HG03558 (cell line): Measurements from ENCODE around the gene ELFN1.

Experiments
- ATAC-seq: cut with Tn5 transposase; IDR thresholded peaks from one replicate; pipeline ENCODE4 v1.9.1; 2021; ENCODE audit warnings: moderate number of reproducible peaks; ENCODE audit not compliant: unreplicated experiment; ENCODE audit errors: extremely low read depth

Gene ELFN1

DNA sequence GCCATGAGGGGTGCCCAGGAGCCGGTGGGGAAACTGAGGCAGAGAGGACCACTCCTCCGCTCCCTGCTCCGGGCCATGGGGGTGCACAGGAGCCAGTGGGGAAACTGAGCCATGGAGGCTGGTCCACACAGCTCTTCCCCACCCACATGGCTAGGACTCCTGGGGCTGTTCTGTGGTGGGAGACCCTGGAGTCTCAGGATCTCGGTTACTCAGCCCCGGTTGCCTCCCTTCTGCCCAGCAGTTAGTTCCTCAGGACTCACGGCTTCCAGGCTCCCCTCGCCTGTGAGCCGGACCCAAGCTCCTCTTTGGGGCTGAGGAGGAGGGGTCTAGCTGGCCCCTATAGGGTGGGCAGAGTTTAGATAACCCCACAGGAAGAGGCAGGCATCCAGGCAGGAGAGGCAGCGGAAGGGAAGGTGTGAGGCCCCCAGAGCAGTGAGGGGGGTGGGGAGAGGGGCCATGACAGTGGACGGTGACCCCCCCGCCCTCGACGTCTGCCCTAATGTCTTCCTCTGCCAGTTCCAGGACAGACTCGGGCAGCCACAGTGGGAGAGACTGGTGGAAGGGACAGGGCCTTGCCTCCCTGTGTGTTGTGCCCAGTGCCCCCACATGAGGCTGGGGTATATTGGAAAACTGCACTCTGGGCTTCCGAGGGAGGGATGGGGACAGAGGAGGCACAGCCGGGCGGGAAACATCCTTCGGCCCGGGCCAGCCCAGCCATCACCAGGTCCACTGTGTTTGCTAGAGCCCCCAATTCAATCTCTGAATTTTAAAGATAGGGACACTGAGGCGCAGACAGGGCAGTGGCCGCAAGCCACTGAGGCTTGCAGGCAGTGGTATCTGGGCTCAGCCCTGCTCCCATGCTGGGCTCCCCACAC is 4.3 kb downstream of the ELFN1 start:
- ATAC-seq = no peak

DNA sequence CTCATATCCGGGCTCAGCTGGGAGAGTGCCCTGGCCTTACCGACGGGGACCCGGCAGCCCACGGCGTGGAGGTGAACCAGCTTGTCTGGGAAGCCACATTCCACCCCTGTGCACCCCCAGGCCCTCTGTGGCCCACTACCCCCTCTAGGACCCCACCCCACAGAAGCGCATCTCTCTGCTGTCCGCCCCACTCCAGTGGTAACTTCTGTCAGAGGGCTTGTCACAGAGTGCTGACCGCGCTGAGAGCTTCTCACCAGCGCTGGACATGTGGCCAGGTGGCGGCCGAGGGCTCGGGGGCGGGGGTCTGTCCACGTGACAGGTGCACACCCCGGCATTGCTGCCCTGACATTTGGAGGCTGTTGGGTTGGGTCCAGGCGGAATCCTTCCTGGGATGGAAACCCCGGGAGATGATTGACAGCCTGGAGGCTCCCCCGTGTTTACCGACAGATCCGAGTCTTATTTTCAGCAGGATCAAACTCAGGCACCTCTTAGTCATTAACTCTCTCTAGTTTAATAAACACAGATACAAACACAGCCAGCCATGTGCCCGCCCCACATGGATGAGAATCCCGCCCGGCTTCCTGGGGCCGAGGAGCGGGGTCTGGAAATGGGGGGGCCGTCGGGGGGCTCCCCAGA is 5.1 kb downstream of the ELFN1 start:
- no peak for ATAC-seq

DNA sequence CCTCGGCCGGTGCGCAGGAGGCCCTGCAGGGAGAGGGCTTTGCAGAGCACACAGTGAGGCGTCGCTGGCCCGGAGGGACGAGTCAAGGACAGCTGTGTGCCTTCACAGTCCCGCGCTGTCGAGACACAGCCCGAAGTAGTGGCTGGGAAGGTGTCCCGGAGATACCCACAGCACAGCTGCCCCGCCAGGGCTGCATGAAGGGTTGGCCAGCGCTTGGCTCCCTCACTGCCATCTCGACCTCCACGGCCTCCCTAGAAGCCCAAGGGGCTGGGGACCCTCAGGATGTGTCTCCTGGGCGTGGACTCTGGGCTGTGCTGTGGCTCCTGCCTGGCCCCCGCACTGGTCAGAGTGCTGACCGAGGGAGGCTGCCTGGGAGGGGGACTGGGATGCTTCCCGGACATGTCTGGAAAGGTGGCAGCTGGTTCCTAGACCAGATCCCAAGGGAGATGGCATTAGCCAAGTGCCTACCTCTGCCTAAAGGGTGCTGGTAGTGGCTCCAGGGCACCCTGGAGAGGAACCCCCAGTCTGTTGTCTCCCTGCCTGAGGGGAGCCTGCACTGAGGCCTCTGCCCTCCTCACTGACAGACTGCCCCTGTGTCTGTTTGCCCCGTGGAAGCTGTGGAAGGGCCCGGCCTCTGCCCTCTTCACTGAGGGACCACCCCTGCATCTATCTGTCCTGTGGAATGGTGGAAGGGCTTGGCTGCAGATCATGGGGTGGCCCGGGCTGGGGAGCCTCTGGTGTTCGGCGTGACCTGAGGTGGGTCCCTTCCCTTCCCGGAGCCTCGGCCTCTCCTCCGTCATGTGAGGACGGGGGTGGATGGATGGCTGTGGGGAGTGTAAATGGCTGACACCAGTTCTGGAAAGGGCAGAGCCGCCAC is 5.8 kb downstream of the ELFN1 start:
- no peak for ATAC-seq

DNA sequence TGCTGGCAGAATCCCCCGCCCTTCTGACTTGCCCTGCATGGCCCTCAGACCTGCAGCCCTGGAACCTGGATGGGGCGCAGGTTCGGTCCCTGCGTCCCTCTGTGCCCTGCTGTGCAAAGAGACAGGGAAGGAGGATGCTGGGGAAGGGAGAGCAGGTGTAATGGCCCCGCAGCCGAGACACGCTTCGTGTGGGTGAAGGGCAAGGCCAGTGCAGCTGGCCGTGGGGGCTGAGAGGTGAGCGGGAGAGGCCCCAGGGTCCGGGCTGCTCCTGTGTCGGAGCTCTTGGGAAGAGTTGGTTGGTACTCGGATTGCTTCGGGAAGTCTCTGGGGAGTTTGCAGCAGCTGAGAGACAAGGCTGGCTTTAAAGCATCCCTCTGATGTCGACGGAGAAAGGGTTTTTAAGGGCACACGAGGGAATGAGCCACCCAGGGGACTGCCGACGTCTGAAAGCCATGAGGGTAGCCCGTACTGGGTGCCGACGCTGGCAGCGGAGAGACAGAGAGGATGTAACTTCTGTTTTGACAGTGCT is 6.5 kb downstream of the ELFN1 start:
- ATAC-seq = no peak

DNA sequence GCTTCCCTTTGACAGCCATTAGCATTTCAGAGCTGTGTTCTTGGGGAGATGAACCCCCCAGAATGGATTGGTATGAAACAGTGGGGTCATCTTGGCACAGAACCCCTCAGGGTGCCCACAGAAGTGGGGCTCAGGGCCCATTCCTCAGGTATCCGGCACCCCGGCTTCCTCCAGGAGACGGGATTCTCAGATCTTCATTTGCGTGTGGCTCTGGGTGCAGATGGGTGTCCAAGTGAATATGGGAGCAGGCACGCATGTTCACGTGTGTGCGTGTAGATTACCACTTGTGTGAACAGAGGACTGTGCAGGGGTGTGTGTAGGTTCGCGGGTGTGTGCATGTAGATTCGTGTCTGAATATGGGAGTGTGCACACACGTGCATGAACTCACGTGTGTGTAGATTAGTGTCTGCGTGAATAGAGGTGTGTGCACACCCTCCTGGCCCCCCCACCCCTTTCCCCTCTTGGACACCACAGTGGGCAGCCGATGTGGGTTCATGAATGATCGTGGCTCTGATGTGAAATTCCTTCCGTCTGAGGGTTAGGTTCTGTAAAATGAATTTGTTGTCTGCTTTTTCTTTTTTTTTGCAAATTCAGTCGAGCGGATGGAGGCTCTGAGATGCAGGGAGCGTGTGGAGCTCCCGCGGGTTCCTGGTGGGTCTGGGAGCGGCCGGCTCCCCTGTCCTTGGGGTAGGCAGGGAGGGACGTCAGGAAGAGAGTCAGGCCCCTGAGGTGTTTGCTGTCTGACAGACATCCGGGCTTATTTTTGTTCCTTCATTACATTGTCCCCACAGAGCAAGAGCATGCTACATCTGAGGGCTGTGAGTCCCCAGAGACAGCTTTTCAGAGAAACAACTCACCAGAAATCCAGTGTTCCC is 7.4 kb downstream of the ELFN1 start:
- ATAC-seq = no peak

DNA sequence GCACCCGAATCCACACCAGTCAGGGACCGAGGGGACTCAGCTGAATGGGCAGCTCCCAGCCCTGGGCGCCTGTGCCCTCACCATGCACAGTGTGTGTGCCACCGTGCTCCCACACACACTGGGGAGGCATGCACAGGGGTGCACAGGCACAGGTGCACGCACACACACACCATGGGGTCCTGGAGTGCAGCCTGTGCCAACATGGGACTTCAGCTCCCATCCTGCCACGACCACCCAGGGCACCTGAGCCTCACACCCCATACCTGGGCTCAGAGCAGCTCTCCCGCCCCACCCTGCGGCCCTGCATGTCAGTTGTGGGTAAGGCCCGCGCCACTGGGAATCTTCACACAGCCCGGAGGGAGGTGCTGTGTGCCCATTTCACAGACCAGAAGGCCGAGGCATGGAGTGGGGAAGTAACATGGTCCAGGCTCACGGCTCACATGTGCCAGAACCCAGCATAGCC is 8.0 kb downstream of the ELFN1 start:
- ATAC-seq = no peak

DNA sequence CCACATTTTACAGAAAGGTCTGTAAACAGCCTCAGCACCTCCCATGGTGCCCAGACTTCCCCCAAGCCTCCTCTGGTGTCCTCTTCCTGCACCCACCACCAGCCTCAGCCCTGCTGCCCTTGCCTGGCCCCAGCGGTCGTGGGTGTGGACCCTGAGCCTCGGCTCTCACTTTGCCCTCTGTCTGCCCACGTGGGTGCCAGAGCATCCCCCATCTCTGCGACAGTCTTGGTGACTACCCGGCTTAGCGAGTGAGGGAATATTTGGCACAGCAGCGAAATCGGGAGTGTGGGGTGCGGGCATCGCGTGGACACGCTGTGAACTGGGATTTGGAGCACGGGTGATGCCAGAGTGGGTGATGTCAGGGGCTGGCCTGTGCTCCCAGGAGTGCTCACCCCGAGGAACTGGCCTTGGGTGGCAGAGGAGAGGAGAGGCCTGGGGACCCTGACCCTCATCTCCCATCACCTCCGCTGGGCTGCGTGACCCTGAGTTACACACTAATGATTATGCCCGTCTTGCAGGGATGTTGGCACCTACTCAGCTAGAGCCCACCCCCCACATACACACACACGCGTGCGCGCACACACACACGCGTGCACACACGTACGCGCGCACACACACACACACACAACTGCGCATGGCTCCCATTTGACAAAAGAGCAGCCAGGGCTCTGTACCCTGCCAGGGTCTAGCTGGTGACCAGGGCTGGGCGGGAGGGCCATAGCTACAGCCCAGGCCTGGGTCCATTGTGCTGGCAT is 8.7 kb downstream of the ELFN1 start:
- no peak for ATAC-seq

DNA sequence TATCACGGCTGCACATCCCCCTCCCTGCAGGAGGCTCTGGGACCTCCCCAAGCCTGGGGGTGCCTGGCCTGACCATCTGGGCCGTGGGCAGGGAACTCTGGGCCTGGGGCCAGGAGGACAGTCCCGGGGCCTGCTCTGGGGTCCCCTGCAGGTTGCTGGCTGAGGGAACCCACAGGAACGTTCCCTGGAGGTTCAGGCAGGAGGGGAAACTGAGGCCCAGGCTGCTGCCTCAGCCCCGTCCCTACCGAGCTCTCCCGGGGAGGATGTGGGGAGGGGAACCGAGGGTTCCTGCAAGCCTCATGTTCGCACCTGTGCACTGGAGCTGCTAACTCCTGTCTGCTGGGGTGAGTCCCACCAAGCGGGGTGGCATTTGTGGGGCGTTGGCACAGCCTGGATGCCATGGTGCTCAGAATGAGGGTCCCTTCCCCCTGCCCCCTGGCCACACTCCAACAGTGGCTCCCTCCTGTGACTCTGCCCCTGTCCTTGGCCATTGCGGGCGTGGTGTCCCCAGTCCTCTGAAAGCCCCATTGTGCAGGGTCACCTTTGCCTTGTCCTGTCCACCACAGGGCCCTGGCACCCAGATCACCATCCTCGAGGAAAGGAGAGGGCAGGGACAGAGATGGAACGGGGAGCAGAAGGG is 9.4 kb downstream of the ELFN1 start:
- ATAC-seq = no peak

DNA sequence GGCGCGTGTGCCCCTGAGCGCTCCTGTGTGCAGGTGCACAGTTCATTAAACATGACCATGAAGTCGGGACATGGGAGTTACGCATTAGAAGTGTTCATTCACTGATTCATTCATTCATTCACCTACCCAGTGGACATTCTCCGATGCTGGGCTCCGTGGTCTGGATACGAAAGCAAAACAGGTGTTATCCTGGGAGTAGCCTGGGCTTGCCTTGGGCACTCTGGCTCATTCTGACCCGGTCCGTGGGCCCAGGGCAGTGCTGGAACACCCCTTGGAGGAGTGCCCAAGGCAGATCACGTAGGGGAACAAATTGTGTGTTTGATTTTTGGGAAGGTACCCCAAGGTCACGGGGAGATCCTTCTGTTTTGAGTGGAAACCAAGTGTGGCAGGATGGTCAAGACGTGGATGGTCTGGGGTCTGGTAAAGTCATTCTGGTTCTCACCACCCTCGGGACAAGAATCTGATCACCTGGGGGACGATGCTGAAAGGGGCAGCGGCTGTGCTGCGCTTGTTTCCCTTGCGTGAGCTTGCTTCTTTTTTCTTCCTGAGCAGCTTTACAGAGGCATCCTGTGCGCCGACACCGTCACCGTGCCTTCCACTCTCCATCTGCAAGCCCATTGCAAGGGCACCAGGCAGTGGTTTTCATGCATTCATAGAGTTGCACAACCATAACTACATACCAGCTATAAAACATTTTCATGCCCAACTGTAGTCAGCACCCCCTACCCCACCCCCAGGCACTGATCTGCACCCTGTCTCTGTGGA is 10.1 kb downstream of the ELFN1 start:
- ATAC-seq = no peak

DNA sequence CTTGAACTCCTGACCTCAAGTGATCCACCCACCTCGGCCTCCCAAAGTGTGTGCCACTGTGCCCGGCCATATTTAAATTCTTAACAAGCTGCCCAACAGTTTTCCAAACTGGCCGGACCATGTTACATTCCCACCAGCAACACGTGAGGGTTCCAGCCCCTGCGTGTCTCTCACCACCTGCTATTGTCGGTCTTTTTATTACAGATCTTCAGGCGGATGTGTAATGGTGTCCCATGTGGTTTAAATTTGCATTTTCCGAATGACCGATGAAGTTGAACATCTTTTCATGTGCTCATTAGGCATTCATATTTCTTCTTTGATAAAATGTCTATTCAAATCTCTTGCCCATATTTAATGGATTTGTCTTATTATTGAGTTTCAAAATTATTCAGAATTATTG is 11.5 kb downstream of the ELFN1 start:
- no peak for ATAC-seq

DNA sequence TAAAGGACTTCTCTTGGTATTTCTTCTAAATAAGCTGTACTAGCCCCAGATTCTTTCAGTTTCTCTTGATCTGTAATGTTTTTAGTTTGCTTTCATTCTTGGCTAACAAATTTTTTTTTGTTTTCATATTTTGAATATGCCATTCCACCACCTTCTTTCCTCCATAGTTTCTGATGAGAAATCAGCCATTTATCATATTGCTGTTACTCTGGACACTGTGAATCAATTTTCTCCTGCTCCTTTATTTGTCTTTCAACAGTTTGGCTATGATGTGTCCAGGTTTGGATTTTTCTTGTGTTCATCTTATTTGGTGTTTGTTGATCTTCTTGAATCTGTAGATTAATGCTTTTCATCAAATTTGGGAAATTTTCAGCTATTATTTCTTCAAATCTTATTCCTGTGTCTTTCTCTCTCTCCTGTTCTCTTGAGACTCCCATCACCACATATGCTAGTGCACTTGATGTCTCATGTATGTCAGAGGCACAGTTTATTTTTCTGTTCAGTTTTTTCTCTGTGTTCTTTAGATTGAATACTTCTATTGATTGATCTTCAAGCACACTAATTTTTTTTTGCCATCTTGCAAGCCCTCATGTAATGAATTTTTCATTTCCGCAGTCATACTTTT is 15.0 kb downstream of the ELFN1 start:
- no peak for ATAC-seq

DNA sequence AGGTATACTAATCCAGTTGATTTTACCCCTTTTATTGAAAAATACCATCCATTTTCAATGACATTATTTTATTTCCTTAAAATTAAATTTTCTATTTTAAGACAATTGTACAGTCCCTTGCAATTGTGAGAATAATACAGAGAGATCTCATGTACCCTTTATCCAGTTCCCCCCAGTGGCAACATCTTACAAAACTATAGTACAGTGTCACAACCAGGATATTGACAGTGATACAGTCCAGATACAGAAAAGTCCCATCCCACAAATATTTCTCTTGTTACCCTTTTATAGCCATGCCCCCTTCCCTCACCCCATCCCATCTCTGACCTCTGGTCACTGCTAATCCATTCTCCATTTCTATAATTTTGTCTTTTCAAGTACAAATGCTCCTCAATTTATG is 18.5 kb downstream of the ELFN1 start:
- ATAC-seq = no peak

DNA sequence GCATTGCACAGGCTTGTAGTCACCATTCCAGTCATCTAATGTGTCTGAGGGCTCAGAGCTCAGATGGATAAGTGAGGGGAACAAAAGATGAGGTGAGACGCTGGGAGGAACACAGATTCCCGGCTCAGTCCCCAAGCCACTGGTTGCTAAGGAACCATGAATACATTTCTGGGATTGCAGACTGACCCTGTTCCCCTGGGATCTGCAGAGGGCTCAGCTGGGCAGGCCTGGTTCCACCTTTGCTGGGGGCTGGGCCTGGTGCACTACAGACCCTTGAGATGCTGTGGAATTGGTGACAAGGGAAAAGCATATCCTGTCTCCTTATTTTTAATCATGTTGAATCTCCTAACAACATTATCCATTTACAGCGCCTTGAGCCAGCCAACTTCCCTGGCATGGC is 19.2 kb downstream of the ELFN1 start:
- no peak for ATAC-seq

DNA sequence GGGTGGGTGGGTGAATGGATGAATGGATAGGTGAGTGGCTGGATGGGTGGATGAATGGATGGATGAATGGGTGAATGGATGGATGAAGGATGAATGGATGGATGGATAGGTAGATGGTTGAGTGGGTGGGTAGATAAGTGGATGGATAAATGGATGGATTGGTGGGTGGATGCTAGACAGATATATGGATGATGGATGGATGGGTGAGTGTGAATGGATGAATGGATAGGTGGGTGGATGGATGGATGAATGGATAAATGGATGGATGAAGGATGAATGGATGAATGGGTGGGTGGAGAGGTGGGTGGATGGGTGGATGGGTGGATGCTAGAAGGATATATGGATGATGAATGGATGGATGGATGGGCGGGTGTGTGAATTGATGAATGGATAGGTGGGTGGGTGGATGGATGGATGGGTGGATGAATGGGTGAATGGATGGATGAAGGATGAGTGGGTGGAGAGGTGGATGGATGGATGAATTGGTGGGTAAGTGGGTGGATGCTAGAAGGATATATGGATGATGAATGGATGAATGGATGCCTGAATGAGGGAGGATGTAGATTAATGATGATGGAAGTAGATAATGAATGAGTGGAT is 20.4 kb downstream of the ELFN1 start:
- ATAC-seq = no peak

DNA sequence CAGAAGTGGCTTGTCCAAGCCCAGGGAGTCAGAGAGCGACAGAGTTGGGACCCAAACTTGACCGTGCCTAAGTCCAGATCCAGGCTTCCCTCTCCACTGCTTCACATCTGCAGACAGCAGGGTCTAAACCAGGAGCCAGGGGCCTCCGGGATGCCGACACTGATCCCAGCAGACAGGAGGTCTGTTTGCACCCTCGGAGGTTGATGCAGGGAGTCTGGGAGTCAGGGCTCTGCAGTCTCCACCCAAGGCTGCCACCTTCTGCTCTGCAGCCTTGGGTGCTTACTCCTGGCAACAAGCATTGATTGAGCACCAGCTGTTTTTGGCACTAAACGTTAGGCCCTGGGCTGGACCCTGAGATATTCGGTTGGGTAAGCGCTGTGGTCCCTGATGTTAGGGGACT is 21.0 kb downstream of the ELFN1 start:
- ATAC-seq = no peak

DNA sequence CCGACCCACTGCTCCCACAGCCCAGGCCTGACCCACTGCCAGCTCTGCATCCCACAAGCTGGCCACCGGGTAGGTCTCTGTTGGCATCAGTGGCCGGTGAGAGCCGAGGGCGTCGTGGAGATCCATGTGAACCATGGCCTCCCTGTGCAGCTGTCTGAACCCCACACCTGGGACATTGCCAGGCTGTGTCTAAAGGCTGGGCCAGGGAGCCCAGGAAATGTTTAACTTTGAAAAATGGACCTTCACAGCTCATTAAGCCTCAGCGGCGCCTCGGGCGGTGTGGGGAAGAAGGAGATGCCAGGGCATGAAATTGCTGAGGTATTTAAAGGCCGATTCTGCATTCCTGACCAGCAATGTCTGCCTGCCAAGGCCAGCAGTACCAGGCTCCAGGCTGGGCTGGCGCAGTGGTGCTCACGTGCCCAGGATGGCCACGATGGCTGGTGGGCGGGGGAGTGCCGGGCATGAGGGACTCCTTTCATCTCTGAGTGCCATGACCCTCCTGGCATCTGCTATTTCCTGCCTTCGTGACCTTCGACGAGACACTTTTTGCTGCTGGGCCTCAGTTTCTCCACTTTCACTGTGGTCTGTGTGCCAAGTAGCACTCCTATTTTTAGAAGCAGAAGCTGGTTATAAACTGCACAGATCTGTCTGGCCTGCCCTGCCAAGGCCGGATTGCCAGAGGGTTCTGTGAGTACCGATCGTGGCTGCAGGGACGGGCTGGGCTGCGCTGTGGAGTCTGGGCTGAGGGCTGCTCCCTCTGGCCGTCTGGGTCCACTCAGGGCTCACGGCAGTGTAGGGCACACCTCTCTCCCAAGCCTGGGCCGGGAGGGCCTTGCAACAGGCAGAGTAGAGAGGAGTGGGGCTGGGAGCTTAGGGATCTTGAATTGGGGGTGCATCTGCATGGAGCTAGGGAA is 21.8 kb downstream of the ELFN1 start:
- no peak for ATAC-seq
